ENCODE measurements around the gene RNF220.

DNA sequence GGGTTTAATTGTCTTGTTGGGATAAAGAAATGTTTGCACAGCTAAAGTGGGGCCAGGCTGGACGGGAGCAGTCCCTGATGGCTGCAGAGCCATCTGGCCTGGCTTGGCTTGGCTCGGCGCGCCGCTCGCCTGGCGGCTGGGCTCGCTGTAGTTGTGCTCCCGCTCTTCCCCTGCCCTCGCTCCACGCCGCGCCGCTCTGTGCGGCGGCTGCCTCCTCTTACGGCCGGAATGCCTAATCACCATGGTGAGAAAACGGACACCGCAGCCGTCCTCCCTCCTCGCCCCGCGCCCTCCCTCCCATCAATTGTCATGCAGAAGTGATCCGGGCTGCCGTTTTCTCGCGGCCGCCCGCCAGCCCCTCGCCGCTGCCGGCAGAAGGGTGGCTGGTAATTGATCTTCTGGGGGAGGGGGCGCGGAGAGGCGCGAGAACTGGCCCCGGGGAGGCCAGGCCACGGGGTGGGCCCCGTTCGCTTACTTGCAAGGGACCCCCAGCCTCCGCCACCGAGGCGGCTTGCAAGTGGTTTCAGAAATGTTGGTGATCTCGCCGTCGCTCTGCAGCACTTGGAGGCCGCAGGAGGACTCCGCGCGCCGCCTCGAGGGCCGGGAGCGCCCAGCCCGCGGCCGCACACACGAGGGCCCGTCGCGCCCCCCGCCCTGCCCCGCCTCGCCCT lies 12.4 kb downstream of the RNF220 start:
- TF ChIP-seq, protein P1, sequence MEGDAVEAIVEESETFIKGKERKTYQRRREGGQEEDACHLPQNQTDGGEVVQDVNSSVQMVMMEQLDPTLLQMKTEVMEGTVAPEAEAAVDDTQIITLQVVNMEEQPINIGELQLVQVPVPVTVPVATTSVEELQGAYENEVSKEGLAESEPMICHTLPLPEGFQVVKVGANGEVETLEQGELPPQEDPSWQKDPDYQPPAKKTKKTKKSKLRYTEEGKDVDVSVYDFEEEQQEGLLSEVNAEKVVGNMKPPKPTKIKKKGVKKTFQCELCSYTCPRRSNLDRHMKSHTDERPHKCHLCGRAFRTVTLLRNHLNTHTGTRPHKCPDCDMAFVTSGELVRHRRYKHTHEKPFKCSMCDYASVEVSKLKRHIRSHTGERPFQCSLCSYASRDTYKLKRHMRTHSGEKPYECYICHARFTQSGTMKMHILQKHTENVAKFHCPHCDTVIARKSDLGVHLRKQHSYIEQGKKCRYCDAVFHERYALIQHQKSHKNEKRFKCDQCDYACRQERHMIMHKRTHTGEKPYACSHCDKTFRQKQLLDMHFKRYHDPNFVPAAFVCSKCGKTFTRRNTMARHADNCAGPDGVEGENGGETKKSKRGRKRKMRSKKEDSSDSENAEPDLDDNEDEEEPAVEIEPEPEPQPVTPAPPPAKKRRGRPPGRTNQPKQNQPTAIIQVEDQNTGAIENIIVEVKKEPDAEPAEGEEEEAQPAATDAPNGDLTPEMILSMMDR (IDR thresholded peaks at IDR 0.05): no peak
- TF ChIP-seq POLR2A (IDR thresholded peaks at IDR 0.05) (no peak), POLR2AphosphoS5 (IDR thresholded peaks at IDR 0.05) (no peak), EP300 (IDR thresholded peaks at IDR 0.05) (no peak)
